Keratinocyte (primary cell): ENCODE results near the gene SDK1. TPM values are rescaled to one million over a fixed set of nuclear protein-coding genes. Genes with fewer than 3 reads are reported as not detected.

Source experiments
- DNase-seq: peaks from one replicate; pipeline ENCODE4 v3.0.0-alpha.2; 2011; ENCODE audit warnings: low read depth, missing footprints, low spot score
- FAIRE-seq: peaks from 2 replicates; lab custom pipeline; 2011; peaks lifted over from hg19 to GRCh38; lab: Jason Lieb, UNC
- H2AFZ ChIP-seq: 2 replicates; pipeline ENCODE4 v1.6.0; 2012; ENCODE audit warnings: low read length, control low read depth, inconsistent platforms; ENCODE audit not compliant: control insufficient read depth
- H3K27ac ChIP-seq: 2 replicates; pipeline ENCODE4 v1.5.1; 2011; ENCODE audit warnings: low read length; ENCODE audit not compliant: control insufficient read depth, insufficient read depth
- H3K27me3 ChIP-seq: 3 replicates; pipeline ENCODE4 v1.6.0; 2011; ENCODE audit warnings: low read length; ENCODE audit not compliant: control insufficient read depth, insufficient read depth; ENCODE audit errors: extremely low read depth
- H3K36me3 ChIP-seq, 2 experiments: 2 replicates in 1 of 2; 3 replicates in 1 of 2; pipeline ENCODE4 v1.5.1; 2011; ENCODE audit warnings: low read length in 2 of 2, mild to moderate bottlenecking in 1 of 2; ENCODE audit not compliant: control insufficient read depth in 2 of 2, insufficient read depth in 2 of 2; ENCODE audit errors: extremely low read depth in 1 of 2
- H3K4me1 ChIP-seq: 3 replicates; pipeline ENCODE4 v1.5.1; 2011; ENCODE audit warnings: low read length; ENCODE audit not compliant: control insufficient read depth, insufficient read depth; ENCODE audit errors: extremely low read depth
- H3K4me2 ChIP-seq: 3 replicates; pipeline ENCODE4 v1.6.0; 2011; ENCODE audit warnings: low read depth, low read length; ENCODE audit not compliant: control insufficient read depth, insufficient read depth; ENCODE audit errors: extremely low read depth
- H3K4me3 ChIP-seq, 3 experiments: fragments of 200-600 bp in 1 of 3; sonication (generic) in 1 of 3; 2 replicates in 2 of 3; 3 replicates in 1 of 3; pipeline ENCODE4 v1.5.1; 2011 to 2016; ENCODE audit warnings: low read length in 3 of 3, mild to moderate bottlenecking in 3 of 3, control low read depth in 2 of 3, inconsistent platforms in 1 of 3, low read depth in 1 of 3, mixed read lengths in 1 of 3, mixed run types in 1 of 3, moderate library complexity in 1 of 3; ENCODE audit not compliant: control insufficient read depth in 2 of 3, insufficient read depth in 2 of 3; ENCODE audit errors: extremely low read depth in 1 of 3
- H3K79me2 ChIP-seq: 2 replicates; pipeline ENCODE4 v1.6.0; 2012; ENCODE audit warnings: low read length; ENCODE audit not compliant: control insufficient read depth, insufficient read depth
- H3K9ac ChIP-seq: 3 replicates; pipeline ENCODE4 v1.6.0; 2011; ENCODE audit warnings: low read length; ENCODE audit not compliant: control insufficient read depth, insufficient read depth; ENCODE audit errors: extremely low read depth
- H3K9me1 ChIP-seq: 3 replicates; pipeline ENCODE4 v1.6.0; 2011; ENCODE audit warnings: low read length; ENCODE audit not compliant: control insufficient read depth, insufficient read depth; ENCODE audit errors: extremely low read depth
- H3K9me3 ChIP-seq: 2 replicates; pipeline ENCODE4 v1.5.1; 2012; ENCODE audit warnings: low read depth, low read length; ENCODE audit not compliant: control insufficient read depth
- H4K20me1 ChIP-seq: 3 replicates; pipeline ENCODE4 v1.6.0; 2011; ENCODE audit warnings: low read length; ENCODE audit not compliant: control insufficient read depth, insufficient read depth; ENCODE audit errors: extremely low read depth
- EZH2 ChIP-seq: IDR thresholded peaks from one replicate; pipeline ENCODE4 v1.6.1; 2012; ENCODE audit warnings: inconsistent platforms, mild to moderate bottlenecking, low read length, moderate library complexity
- dilution Hi-C: fragments of 300-500 bp; cut with MboI; formaldehyde crosslinking; loops from one replicate; pipeline ENCODE4 v1.7.0; 2020; ENCODE audit warnings: low sequenced_read_pairs; ENCODE audit not compliant: extremely low pct_ligation_motif_present
- polyA plus RNA-seq, 5 experiments: library from polyadenylated mRNA; depleted of rRNA in 3 of 5; stranded (reverse) in 3 of 5; stranded (forward) in 1 of 5; unstranded in 1 of 5; fragments of >200 nt; gene quantifications; 1 replicate in 1 of 5; 2 replicates in 3 of 5; 3 replicates in 1 of 5; pipeline versions ENCODE4 v1.2.1 to v1.2.3, GENCODE V29; 2011 to 2012; ENCODE audit warnings: missing spikeins in 2 of 5, low read depth in 1 of 5, low replicate concordance in 1 of 5
- TF ChIP-seq, protein P1 (sequence below), 3 experiments: IDR thresholded peaks in 1 of 3; conservative IDR thresholded peaks in 1 of 3; optimal IDR thresholded peaks in 1 of 3; 2 replicates in 2 of 3; 3 replicates in 1 of 3; pipeline versions ENCODE3 to v1.5.1; 2011; ENCODE audit warnings: low read length in 3 of 3, mild to moderate bottlenecking in 3 of 3, moderate library complexity in 2 of 3, control low read depth in 1 of 3, inconsistent platforms in 1 of 3; ENCODE audit not compliant: insufficient read depth in 2 of 3; ENCODE audit errors: extremely low read depth in 1 of 3

The SDK1 gene
- polyA plus RNA-seq, 1 donor (not counting 4 experiments of a cell fraction or from before 2014, with no cell fraction given), result 0.66 TPM

DNA sequence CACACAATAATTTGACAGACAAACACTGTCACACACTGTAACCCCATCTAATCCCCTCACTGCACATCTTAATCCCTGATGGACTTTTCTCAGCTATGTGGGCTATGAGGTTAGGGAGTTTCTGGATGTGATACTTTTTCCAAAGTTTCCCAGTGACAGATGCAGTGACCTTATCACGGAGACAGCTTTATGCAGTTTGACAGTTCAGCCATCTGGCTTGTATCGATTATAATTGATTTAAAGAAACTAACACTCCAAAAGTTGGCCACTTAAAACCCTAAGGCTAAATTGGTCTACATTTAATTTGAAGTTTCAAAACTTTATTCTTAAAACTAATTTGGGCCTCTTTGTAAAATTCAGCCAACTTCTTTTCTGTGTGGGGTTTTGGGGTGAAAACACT lies 196.7 kb downstream of the SDK1 start:
- FAIRE-seq (no peak), DNase-seq (no peak)
- Histone ChIP-seq H3K79me2 (no peaks in the 10 kb centered on the region), H3K9me1 (no peaks in the 10 kb centered on the region), H3K4me3 (no peak overlapping the region), H4K20me1 (no peaks in the 10 kb centered on the region), H3K9me3 (no peaks in the 10 kb centered on the region), H3K9ac (no peak overlapping the region), H3K4me2 (no peak overlapping the region), H3K27ac (no peak overlapping the region), H3K4me1 (peaks cover 6% of the 10 kb centered on the region), H3K27me3 (no peaks in the 10 kb centered on the region), H3K36me3 (no peaks in the 10 kb centered on the region), H2AFZ (no peak overlapping the region)
- dilution Hi-C loops, result no loop called here
- TF ChIP-seq, protein P1, sequence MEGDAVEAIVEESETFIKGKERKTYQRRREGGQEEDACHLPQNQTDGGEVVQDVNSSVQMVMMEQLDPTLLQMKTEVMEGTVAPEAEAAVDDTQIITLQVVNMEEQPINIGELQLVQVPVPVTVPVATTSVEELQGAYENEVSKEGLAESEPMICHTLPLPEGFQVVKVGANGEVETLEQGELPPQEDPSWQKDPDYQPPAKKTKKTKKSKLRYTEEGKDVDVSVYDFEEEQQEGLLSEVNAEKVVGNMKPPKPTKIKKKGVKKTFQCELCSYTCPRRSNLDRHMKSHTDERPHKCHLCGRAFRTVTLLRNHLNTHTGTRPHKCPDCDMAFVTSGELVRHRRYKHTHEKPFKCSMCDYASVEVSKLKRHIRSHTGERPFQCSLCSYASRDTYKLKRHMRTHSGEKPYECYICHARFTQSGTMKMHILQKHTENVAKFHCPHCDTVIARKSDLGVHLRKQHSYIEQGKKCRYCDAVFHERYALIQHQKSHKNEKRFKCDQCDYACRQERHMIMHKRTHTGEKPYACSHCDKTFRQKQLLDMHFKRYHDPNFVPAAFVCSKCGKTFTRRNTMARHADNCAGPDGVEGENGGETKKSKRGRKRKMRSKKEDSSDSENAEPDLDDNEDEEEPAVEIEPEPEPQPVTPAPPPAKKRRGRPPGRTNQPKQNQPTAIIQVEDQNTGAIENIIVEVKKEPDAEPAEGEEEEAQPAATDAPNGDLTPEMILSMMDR (optimal IDR thresholded peaks at IDR 0.05 in 1 of 3, IDR thresholded peaks at IDR 0.05 in 1 of 3, conservative IDR thresholded peaks at IDR 0.05 in 1 of 3; ENCODE audit: extremely low read depth in 1 of 3, insufficient read depth in 2 of 3, low read length in 3 of 3), result no peak
- TF ChIP-seq EZH2, result no peak

DNA sequence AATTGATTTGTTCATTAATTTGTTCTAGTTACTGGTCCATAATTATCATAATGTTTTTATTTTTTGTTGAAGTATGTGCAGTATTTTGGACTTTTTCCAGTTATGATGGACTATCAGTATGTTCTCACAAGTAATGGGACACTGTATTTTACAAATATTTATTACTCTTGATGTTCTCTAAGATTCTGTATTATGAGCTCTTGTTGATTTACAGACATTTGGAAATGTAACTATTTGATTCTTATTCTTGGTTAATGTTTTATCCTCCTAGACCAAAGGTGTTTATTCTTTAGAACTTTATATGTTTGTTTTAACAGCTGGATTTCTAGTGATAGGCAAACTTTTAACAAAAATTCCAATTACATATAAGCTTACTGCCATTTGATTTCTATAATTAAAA lies 200.6 kb downstream of the SDK1 start:
- no peak overlapping the region for H3K4me2 ChIP-seq
- dilution Hi-C loops, result no loop called here
- no peaks in the 10 kb centered on the region for H3K9me3 ChIP-seq
- H3K27me3 ChIP-seq, result no peaks in the 10 kb centered on the region
- no peaks in the 10 kb centered on the region for H3K79me2 ChIP-seq
- no peak overlapping the region for H2AFZ ChIP-seq
- no peaks in the 10 kb centered on the region for H3K36me3 ChIP-seq
- H4K20me1 ChIP-seq, result no peaks in the 10 kb centered on the region
- H3K9ac ChIP-seq, result no peak overlapping the region
- no peak for DNase-seq
- H3K4me1 ChIP-seq, result no peaks in the 10 kb centered on the region
- no peak overlapping the region for H3K4me3 ChIP-seq
- no peak overlapping the region for H3K27ac ChIP-seq
- TF ChIP-seq, protein P1 (optimal IDR thresholded peaks at IDR 0.05 in 1 of 3, IDR thresholded peaks at IDR 0.05 in 1 of 3, conservative IDR thresholded peaks at IDR 0.05 in 1 of 3; ENCODE audit: extremely low read depth in 1 of 3, insufficient read depth in 2 of 3, low read length in 3 of 3), result no peak
- no peaks in the 10 kb centered on the region for H3K9me1 ChIP-seq
- no peak for FAIRE-seq
